IMR-90 (cell line): ENCODE measurements around the gene TCP1. TPM values are rescaled to one million over a fixed set of nuclear protein-coding genes. Genes with fewer than 3 reads are reported as not detected.

ENCODE experiments used
- ATAC-seq: fragments of 200-7000 bp; cut with Tn5 transposase; 2 replicates; pipeline ENCODE4 v1.9.1; 2020; ENCODE audit warnings: low read depth, mild to moderate bottlenecking, moderate library complexity
- BruUV-seq: library from RNA; stranded (reverse); fragments of 400-500 nt; replicated peaks from 2 replicates; lab custom pipeline; 2021; lab: Mats Ljungman, UMichigan
- CTCF ChIA-PET: fragments of 300-600 bp; formaldehyde crosslinking; extraction: SDS; loops from one replicate; lab custom pipeline; 2021; ENCODE audit warnings: antibody characterized with exemption; lab: Yijun Ruan, JAX
- POLR2A ChIA-PET: fragments of 300-600 bp; sonication (Branson Sonifier 250); formaldehyde crosslinking; loops from one replicate; lab custom pipeline; 2022; ENCODE audit warnings: antibody characterized with exemption; ENCODE audit not compliant: unreplicated experiment; lab: Charles Lee
- DNase-seq: peaks from one replicate; pipeline ENCODE4 v3.0.0; 2013
- H2AFZ ChIP-seq: replicated peaks from 2 replicates; pipeline ENCODE3; 2013; ENCODE audit warnings: low read length, mild to moderate bottlenecking; ENCODE audit not compliant: poor library complexity
- H2AK5ac ChIP-seq: 2 replicates; pipeline ENCODE4 v1.6.1; 2013; ENCODE audit warnings: low read depth, low read length, inconsistent platforms
- H2AK9ac ChIP-seq: replicated peaks from 2 replicates; pipeline ENCODE3; 2013; ENCODE audit warnings: mild to moderate bottlenecking, low read depth, low read length, moderate library complexity; ENCODE audit not compliant: poor library complexity
- H2BK120ac ChIP-seq: 2 replicates; pipeline ENCODE4 v1.6.1; 2013; ENCODE audit warnings: low read depth, low read length, inconsistent platforms
- H2BK15ac ChIP-seq: 3 replicates; pipeline ENCODE4 v1.6.1; 2013; ENCODE audit warnings: low read depth, low read length, inconsistent platforms
- H2BK20ac ChIP-seq: 2 replicates; pipeline ENCODE4 v1.6.1; 2013; ENCODE audit warnings: low read depth, mild to moderate bottlenecking, inconsistent platforms, low read length, moderate library complexity
- H2BK5ac ChIP-seq: 2 replicates; pipeline ENCODE4 v1.6.1; 2013; ENCODE audit warnings: mild to moderate bottlenecking, low read depth, low read length, inconsistent platforms; ENCODE audit not compliant: poor library complexity, severe bottlenecking
- H3K14ac ChIP-seq: replicated peaks from 2 replicates; pipeline ENCODE4 v1.6.1; 2013; ENCODE audit warnings: low read depth, low read length, inconsistent platforms
- H3K18ac ChIP-seq: 2 replicates; pipeline ENCODE4 v1.6.1; 2013; ENCODE audit warnings: low read depth, low read length, control low read depth
- H3K23ac ChIP-seq: 2 replicates; pipeline ENCODE4 v1.6.1; 2013; ENCODE audit warnings: low read depth, low read length, inconsistent platforms
- H3K27ac ChIP-seq: 2 replicates; pipeline ENCODE4 v1.5.1; 2013; ENCODE audit warnings: mild to moderate bottlenecking, control low read depth, low read length; ENCODE audit not compliant: insufficient read depth
- H3K27me3 ChIP-seq: 2 replicates; pipeline ENCODE4 v1.6.1; 2013; ENCODE audit warnings: low read length; ENCODE audit not compliant: control insufficient read depth, insufficient read depth
- H3K36me3 ChIP-seq: 2 replicates; pipeline ENCODE4 v1.6.1; 2013; ENCODE audit warnings: low read length, mixed read lengths; ENCODE audit not compliant: control insufficient read depth, insufficient read depth
- H3K4ac ChIP-seq: 2 replicates; pipeline ENCODE4 v1.6.1; 2013; ENCODE audit warnings: low read depth, low read length, inconsistent platforms
- H3K4me1 ChIP-seq: 2 replicates; pipeline ENCODE4 v1.6.1; 2013; ENCODE audit warnings: low read length, mixed read lengths; ENCODE audit not compliant: control insufficient read depth, insufficient read depth
- H3K4me2 ChIP-seq: 2 replicates; pipeline ENCODE4 v1.6.1; 2013; ENCODE audit warnings: low read depth, mild to moderate bottlenecking, control low read depth, low read length, moderate library complexity
- H3K4me3 ChIP-seq: 2 replicates; pipeline ENCODE4 v1.5.1; 2013; ENCODE audit warnings: low read depth, mild to moderate bottlenecking, control low read depth, low read length, moderate library complexity; ENCODE audit not compliant: insufficient read depth
- H3K56ac ChIP-seq: 2 replicates; pipeline ENCODE4 v1.6.1; 2013; ENCODE audit warnings: low read length, inconsistent platforms; ENCODE audit not compliant: insufficient read depth; ENCODE audit errors: extremely low read depth
- H3K79me1 ChIP-seq, 2 experiments: 2 replicates each; pipeline ENCODE4 v1.6.1; 2013; ENCODE audit warnings: low read length in 2 of 2, inconsistent platforms in 1 of 2, low read depth in 1 of 2
- H3K9ac ChIP-seq: 2 replicates; pipeline ENCODE4 v1.6.1; 2013; ENCODE audit warnings: low read depth, low read length, control low read depth
- H3K9me1 ChIP-seq: 2 replicates; pipeline ENCODE4 v1.6.1; 2013; ENCODE audit warnings: low read length, inconsistent platforms; ENCODE audit not compliant: insufficient read depth
- H3K9me3 ChIP-seq: 2 replicates; pipeline ENCODE4 v1.6.1; 2013; ENCODE audit warnings: low read length; ENCODE audit not compliant: control insufficient read depth, insufficient read depth
- H4K20me1 ChIP-seq: 2 replicates; pipeline ENCODE4 v1.6.1; 2013; ENCODE audit warnings: low read length, inconsistent platforms; ENCODE audit not compliant: insufficient read depth
- H4K5ac ChIP-seq: 2 replicates; pipeline ENCODE4 v1.6.1; 2013; ENCODE audit warnings: mild to moderate bottlenecking, low read depth, low read length, control low read depth
- H4K8ac ChIP-seq, 2 experiments: 2 replicates each; pipeline ENCODE4 v1.6.1; 2013; ENCODE audit warnings: low read depth in 2 of 2, low read length in 2 of 2, control low read depth in 1 of 2, inconsistent platforms in 1 of 2
- H4K91ac ChIP-seq: 2 replicates; pipeline ENCODE4 v1.6.1; 2013; ENCODE audit warnings: low read depth, low read length, inconsistent platforms; ENCODE audit not compliant: insufficient read depth
- CEBPB ChIP-seq: IDR thresholded peaks from 2 replicates; pipeline ENCODE4 v1.6.1; 2012; ENCODE audit warnings: low read depth, low read length, improper control_type of control experiment
- FOS ChIP-seq: fragments of 150-350 bp; IDR thresholded peaks from 2 replicates; pipeline ENCODE4 v1.6.1; 2016; ENCODE audit warnings: low read depth, low read length
- MAZ ChIP-seq: IDR thresholded peaks from 2 replicates; pipeline ENCODE4 v1.6.1; 2012; ENCODE audit warnings: low read depth, mild to moderate bottlenecking, low read length, improper control_type of control experiment, moderate library complexity, borderline replicate concordance
- POLR2A ChIP-seq: IDR thresholded peaks from 2 replicates; pipeline ENCODE4 v1.6.1; 2012; ENCODE audit warnings: mild to moderate bottlenecking, low read depth, low read length
- RFX5 ChIP-seq: IDR thresholded peaks from 2 replicates; pipeline ENCODE4 v1.8.0; 2012; ENCODE audit warnings: low read depth, mild to moderate bottlenecking, low read length, moderate library complexity
- WGBS, 2 experiments: methylation state at CpG; one replicate each; pipeline versions ENCODE4 v1.1.5 to v1.1.7; 2013; ENCODE audit warnings: missing lambda C conversion rate in 2 of 2; ENCODE audit not compliant: insufficient read length in 1 of 2; ENCODE audit errors: extremely low coverage in 2 of 2; 5-methylcytosine and 5-hydroxymethylcytosine counted together
- dilution Hi-C: fragments of 300-500 bp; cut with HindIII; formaldehyde crosslinking; loops from one replicate; pipeline ENCODE4 v1.14.3; 2018; ENCODE audit warnings: low sequenced_read_pairs; ENCODE audit not compliant: unreplicated experiment
- in situ Hi-C: fragments of 300-500 bp; cut with MboI; formaldehyde crosslinking; loops from 3 replicates; pipeline ENCODE4 v1.14.3; 2019; ENCODE audit warnings: low sequenced_read_pairs, inconsistent platforms, mixed read lengths
- intact Hi-C: fragments of 100-400 bp; cut with micrococcal nuclease; formaldehyde crosslinking; loops from 2 replicates; pipeline ENCODE4 v1.10.0; 2022
- polyA plus RNA-seq, 3 experiments: library from polyadenylated mRNA; depleted of rRNA; stranded (reverse); fragments of >200 nt; gene quantifications; 2 replicates each; pipeline ENCODE4 v1.2.3, GENCODE V29; 2012; ENCODE audit warnings: low replicate concordance in 1 of 3
- total RNA-seq: library from RNA; depleted of rRNA; stranded (reverse); fragments of >200 nt; gene quantifications from 2 replicates; pipeline ENCODE4 v1.2.3, GENCODE V29; 2012
- TF ChIP-seq, protein P1 (sequence below): fragments of 150-350 bp; IDR thresholded peaks from 2 replicates; pipeline ENCODE4 v1.6.1; 2016; ENCODE audit warnings: low read depth, mild to moderate bottlenecking, low read length, moderate library complexity, borderline replicate concordance

TCP1 gene
- total and polyA plus RNA-seq, 2 of the 4 experiments (the other 2 are of a cell fraction) = 119 to 576 TPM

DNA sequence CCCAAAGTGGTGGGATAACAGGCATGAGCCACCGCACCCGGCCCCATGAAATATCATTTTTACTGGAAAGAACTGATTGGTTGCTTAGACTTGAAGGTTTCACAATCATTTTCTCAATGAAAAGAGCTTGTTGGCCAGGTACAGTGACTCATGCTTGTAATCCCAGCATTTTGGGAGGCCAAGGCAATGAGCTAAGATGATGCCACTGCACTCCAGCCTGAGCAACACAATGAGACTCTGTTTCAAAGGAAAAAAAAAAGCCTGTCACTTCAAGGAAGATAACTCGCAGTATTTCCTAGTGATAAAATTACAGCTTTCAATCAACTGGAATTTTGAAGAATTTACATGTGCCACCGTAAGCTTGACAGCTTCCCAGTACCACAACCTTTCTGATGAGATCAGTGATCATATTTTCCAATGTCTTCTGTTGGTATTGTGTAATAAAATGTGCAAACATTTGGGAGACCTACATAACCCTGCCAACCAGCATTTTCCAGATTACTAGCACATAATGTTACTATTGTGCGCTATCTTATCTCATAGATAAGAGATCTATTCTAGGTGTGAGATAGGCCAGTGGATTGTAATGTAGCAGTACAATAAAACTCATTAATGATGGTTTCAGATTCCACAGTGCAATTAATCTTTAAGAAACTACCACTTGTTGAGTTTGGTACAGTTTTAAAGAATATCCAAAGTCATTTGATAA, 17.9 kb upstream of the TCP1 start:
- H3K27me3 ChIP-seq = no peaks in the 10 kb centered on the region
- H3K9ac ChIP-seq = no peak overlapping the region
- POLR2A ChIA-PET = interaction anchor here (0.7 kb wide), 1 partner anchor 11 kb away, joined by 3 read pairs; no protein-coding TSS in a partner anchor
- no peak overlapping the region for H3K4ac ChIP-seq
- no peak overlapping the region for H3K23ac ChIP-seq
- H3K4me1 ChIP-seq = no peaks in the 10 kb centered on the region
- no peak overlapping the region for H3K56ac ChIP-seq
- H2BK15ac ChIP-seq = no peak overlapping the region
- no peak overlapping the region for H3K14ac ChIP-seq
- H2BK5ac ChIP-seq = no peak overlapping the region
- DNase-seq (no peak), ATAC-seq (no peak)
- H3K79me1 ChIP-seq = no peaks in the 10 kb centered on the region
- dilution Hi-C loops (no loop called here), in situ Hi-C loops (loop anchor here (25.0 kb wide), 1 partner anchor 620 kb away; no protein-coding TSS in a partner anchor), intact Hi-C loops (no loop called here)
- H4K20me1 ChIP-seq = no peaks in the 10 kb centered on the region
- H2AFZ ChIP-seq = no peak overlapping the region
- H2BK20ac ChIP-seq = no peak overlapping the region
- no peak overlapping the region for H3K18ac ChIP-seq
- no peak overlapping the region for H4K8ac ChIP-seq
- no peak overlapping the region for H2BK120ac ChIP-seq
- H2AK5ac ChIP-seq = no peak overlapping the region
- H2AK9ac ChIP-seq = no peak overlapping the region
- no TSS peak for BruUV-seq
- H3K4me2 ChIP-seq = no peak overlapping the region
- no peak overlapping the region for H3K27ac ChIP-seq
- no peak overlapping the region for H4K91ac ChIP-seq
- CTCF ChIA-PET = no interaction called here
- H3K36me3 ChIP-seq = no peaks in the 10 kb centered on the region
- WGBS, 2 experiments = no CpG with 5 or more reads among the region's 5 CpGs
- no peak overlapping the region for H3K4me3 ChIP-seq
- no peaks in the 10 kb centered on the region for H3K9me1 ChIP-seq
- no peaks in the 10 kb centered on the region for H3K9me3 ChIP-seq
- H4K5ac ChIP-seq = no peak overlapping the region
- TF ChIP-seq CEBPB (peak; percentile 38), POLR2A (no peak), RFX5 (no peak), FOS (no peak), MAZ (no peak)
- TF ChIP-seq, protein P1, sequence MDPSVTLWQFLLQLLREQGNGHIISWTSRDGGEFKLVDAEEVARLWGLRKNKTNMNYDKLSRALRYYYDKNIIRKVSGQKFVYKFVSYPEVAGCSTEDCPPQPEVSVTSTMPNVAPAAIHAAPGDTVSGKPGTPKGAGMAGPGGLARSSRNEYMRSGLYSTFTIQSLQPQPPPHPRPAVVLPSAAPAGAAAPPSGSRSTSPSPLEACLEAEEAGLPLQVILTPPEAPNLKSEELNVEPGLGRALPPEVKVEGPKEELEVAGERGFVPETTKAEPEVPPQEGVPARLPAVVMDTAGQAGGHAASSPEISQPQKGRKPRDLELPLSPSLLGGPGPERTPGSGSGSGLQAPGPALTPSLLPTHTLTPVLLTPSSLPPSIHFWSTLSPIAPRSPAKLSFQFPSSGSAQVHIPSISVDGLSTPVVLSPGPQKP = no peak
